HEK293T (cell line): Measurements from ENCODE around the gene ZDHHC11.
"Not testable (repeated sequence)": the region's sequence is repeated elsewhere in the genome, so short reads cannot be mapped to it uniquely, and the experiment has no call there.

ENCODE experiments used
- NFRKB ChIP-seq: fragments of 450-650 bp; IDR thresholded peaks from 2 replicates; pipeline ENCODE4 v1.6.1; 2016; ENCODE audit warnings: mild to moderate bottlenecking, moderate library complexity
- SP1 ChIP-seq: fragments of 450-650 bp; IDR thresholded peaks from 2 replicates; pipeline ENCODE4 v1.6.1; 2017

- not testable (repeated sequence) for TF ChIP-seq SP1, NFRKB
Observed at GRCh38 chr5:835933-836612, 14.7 kb downstream of the ZDHHC11 start.
